NCI-H187 (cell line): ENCODE measurements around the gene MYBBP1A.

Experiments used
- DNase-seq, 2 experiments: peaks; one replicate each; lab custom pipeline; 2025; lab: John Stamatoyannopoulos, UW

Gene MYBBP1A

GRCh38 chr17:4503283-4504025, 51.7 kb downstream of the MYBBP1A start:
- no peak for DNase-seq

- DNase-seq: no peak
Observed at GRCh38 chr17:4502466-4503154, 52.6 kb downstream of the MYBBP1A start.

GRCh38 chr17:4501295-4501949, 53.8 kb downstream of the MYBBP1A start:
- DNase-seq: no peak

- DNase-seq: no peak
Observed at GRCh38 chr17:4500191-4500571, 55.0 kb downstream of the MYBBP1A start.

- DNase-seq: no peak
Observed at GRCh38 chr17:4499431-4500190, 55.6 kb downstream of the MYBBP1A start.

- DNase-seq: no peak
Observed at GRCh38 chr17:4498461-4499397, 56.5 kb downstream of the MYBBP1A start, which contains the start of gene SPNS2. Gene SPNS2 (plus strand): TSS chr17:4498881. CDS start chr17:4499048, 167 bp downstream.

GRCh38 chr17:4497101-4497824, 57.9 kb downstream of the MYBBP1A start:
- no peak for DNase-seq

- DNase-seq: no peak
Observed at GRCh38 chr17:4492721-4493561, 62.2 kb downstream of the MYBBP1A start.

GRCh38 chr17:4490637-4491061, 64.5 kb downstream of the MYBBP1A start:
- DNase-seq: no peak

GRCh38 chr17:4490109-4490591, 65.0 kb downstream of the MYBBP1A start:
- no peak for DNase-seq

- no peak for DNase-seq
Observed at GRCh38 chr17:4488989-4489595, 66.1 kb downstream of the MYBBP1A start.
